Stimulated activated CD8-positive, alpha-beta memory T cell treated with anti-CD3 and anti-CD28 coated beads, Interleukin-7, amount 100 ng/mL, for 1 hour (primary cell): ENCODE results near the gene SLC9C1.

Source experiments
- DNase-seq, 2 donors: peaks; one replicate each; pipeline ENCODE4 v3.0.0-alpha.2; 2020; ENCODE audit warnings: low read depth in 2 of 2

SLC9C1 gene

GRCh38 chr3:112293368-112294321 is at the start of gene SLC9C1:
Gene SLC9C1, minus strand, starts transcription at chr3:112294216. Its CDS starts 7,425 bp downstream, at chr3:112286791.
- DNase-seq: no peak

GRCh38 chr3:112341386-112341785 is 47.4 kb upstream of the SLC9C1 start:
- no peak for DNase-seq

- no peak for DNase-seq
Observed at GRCh38 chr3:112339609-112340008, 45.6 kb upstream of the SLC9C1 start.

DNA sequence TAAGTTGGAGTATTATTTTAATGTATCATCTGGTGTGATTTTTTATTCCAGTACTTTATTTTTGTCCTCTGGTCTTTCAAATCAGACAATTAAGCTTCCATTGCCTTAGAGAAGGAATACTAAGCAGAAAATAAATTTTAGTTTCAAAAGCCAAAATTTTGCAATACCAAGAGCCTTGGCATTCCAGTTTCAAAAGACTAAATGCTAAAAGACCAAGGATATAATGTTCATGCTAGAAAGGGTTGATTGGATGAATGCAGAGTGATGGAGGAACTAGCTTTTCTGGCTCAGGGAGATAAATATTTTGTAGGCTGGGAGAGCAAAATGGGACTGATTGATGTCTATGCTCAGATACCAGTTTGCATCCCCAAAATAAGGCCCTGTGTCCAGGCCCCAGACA is 45.1 kb upstream of the SLC9C1 start:
- DNase-seq: no peak

- no peak for DNase-seq
Observed at GRCh38 chr3:112338727-112339056, 44.7 kb upstream of the SLC9C1 start.

- no peak for DNase-seq
Observed at GRCh38 chr3:112338021-112338726, 44.2 kb upstream of the SLC9C1 start.

DNA sequence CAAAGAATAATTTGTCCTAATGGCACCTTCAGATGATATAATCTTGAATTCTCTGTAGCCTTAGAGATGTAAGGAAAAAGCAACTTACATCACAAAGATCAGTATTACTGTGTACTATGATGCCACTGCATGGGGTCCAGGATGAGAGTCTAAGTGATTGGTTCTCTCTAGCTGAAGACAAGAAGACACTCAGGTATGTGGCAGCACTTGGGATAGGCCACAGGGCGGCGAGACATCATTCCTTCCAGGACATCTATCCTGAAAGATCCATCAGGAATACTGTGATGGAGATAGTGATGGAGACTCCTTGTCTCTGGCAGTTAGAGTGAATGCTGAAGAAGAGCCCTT is 41.4 kb upstream of the SLC9C1 start:
- DNase-seq: no peak

DNA sequence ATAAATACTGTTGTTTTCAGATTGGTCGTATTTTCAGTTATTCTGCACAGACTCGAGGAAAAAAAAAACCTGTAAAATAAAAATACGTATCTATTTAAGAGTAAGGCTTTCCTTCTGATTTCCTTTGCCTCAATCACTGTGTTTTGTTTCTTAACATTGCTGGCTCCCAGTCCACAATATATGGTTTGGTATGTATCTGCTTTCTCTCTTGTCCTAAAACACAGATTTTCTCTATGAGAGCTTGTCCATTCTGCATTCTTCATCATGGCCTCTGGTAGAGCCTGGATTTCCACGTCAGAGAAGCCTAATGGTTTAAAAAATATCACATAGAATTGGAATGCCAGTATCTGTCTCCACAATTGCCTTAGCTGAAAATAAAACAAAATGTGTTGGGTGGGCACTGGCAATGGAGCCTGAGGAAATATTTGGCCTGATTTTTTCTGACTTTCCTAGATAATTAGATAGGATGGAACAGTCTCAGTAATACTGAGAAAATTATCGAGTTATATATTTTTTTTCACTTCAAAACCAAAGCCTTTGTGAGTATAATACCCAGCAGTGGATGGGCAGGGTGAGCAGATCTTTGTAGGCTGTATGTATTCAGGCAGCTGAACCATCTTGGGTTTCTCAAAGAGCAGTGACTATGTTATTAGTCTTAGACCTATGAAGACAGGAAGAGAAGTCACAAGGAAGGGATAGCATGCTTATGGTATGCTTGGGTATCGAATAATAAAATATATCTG is 40.8 kb upstream of the SLC9C1 start:
- no peak for DNase-seq

- no peak for DNase-seq
Observed at GRCh38 chr3:112333381-112334317, 39.6 kb upstream of the SLC9C1 start.

DNA sequence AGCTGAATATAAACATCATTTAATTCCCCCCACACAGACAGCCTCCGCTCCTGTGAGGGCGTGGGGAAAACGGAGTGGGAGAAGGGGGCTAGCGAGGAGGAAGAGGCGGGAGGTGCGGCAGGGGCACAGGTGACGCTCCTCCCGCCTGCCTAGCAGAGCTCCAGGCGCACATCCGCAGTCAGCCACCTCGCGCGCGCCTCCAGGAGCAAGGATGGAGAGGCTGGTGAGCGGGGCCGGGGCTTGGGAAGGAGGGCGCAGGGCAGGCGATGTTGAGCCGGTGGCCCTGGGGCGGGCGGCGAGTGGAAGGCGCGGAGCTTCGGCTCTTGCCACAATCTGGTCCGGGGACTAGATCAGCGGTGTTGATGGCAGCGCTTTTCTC is 39.0 kb upstream of the SLC9C1 start, which contains the start of gene CD200:
TSS of gene CD200 (plus strand) at position 155 of the 379 bp plus-strand sequence. CDS start at position 212, 57 bp downstream.
- DNase-seq: peak in 1 of 2 donors; percentile 5

GRCh38 chr3:112331851-112332250 is 37.8 kb upstream of the SLC9C1 start:
- DNase-seq: no peak

- no peak for DNase-seq
Observed at GRCh38 chr3:112327371-112327951, 33.4 kb upstream of the SLC9C1 start.

DNA sequence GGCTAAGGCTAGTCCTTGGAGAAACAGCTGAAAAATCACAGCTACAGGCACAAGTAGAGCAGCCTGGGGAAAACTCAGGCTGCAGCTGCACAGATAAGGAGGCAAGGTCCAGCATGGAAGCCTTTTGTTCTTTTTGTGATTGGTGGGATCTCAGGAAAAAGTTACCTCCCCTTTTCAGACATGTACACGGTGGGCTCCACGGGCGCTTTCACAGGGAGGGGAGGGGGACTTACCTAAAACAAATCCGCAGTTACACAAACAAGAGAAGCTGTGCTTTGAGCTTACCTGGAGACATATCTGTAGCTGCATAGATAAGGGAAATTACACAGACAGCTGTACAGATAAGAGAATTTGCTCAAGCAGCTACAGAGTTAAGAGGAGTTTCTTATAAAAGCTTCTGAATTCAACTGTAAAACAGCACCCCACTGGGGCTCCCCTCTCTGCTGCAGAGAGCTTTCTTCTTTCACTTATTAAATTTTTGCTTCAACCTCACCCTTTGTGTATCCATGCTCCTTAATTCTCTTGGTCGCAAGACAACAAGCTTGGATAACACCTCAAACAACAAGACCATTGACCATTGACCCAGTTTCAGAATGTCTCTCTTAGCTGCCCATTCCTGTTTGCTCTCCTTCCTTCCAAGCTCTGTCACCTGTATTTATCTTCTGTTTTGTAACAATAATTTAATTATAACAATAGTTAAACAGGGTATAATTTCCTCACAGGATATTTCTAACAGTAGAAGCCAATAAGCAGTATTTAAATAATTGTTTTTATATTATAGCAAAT is 28.0 kb upstream of the SLC9C1 start:
- no peak for DNase-seq

GRCh38 chr3:112320691-112321090 is 26.7 kb upstream of the SLC9C1 start:
- no peak for DNase-seq

DNA sequence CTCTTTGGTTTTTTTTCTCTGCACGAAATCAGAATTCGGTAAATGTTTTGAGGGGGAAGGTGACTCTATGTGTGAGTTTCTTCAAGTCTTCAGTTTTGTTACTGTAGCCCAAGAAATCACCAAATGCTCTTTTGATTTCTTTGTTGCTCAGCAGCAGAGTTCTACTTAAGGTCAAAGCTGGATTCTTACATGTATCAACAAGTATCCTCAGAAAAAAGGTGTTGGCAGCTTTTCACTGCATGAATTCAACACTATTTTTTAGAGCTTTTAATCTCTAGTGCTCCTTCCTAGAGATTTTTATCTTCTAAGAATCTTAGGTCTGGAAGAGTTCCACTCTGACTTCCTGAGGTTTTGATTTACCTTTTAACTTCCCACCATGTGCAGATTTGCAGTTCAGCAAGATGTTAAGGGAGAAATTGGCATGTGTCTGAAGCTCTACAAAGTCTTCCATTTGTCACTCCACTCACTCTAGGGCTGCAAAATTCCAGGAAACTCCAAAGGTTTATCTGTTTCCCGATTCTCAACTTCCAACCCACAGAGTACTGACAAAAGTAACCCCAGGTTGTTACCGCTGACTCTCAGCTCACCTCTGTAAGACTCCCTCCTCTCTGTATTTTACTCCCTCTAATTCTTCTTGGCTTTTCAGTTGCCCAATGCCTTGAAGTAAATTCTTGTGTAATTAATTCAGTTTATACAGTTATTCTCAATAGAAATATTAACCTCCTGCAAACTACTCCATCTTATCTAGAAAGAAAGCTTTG is 25.7 kb upstream of the SLC9C1 start:
- DNase-seq: no peak

DNA sequence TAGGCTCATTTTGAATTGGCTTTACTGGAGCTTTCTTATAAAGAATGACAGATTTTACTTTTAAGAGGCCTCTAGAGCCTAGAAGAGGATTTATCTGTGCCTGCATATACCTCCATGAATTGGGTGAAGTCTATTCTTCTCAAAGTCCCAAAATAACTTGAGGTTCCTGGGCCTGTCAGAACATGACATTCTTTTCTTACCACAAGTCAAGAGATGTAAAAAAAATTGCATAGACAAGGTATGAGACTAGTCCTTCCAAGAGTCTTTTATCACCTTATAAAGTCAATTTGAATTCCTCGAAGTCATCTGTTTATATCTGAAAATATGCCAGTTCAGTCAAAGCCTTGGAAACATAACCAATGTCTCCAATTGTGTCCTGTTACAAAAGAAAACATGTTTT is 21.8 kb upstream of the SLC9C1 start:
- no peak for DNase-seq

DNA sequence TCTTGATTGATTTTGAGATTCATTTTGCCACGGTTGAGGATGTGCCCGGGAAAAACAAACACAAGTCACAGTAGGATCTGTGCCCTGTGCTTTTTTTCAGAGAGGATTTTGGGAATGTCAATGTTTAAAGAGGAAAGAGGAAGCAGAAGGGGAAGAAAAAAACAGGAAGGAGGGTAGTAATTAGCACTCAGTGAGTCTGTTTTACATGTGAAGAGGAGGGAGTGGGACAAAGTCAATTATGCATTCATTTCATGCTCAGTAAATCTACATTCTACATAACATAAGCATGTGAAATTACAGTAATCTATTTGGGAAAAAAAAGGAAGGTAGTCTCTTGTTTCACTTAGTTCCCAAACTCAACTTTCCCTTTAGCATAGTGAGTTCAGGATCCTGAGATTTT is 20.6 kb upstream of the SLC9C1 start:
- no peak for DNase-seq

- DNase-seq: no peak
Observed at GRCh38 chr3:112308151-112308911, 14.3 kb upstream of the SLC9C1 start.

DNA sequence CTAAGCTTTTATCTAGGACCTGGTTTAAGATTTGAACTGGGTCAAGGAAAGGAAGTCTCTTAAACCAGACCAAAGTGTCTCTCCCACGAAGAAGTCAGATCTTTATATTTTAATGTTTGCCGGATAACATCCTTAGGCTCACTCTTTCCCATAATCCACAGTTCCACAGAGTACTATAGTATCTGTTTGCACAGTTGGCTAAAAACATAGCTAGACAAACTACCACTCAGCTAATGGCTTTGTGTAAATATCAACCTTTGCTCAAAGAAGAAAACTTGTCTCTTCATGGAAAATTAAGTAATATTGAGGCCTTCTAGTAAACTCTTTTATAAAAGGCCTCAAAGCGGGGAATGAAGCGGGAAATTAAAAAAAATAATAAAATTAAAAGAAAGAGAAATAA is 13.5 kb upstream of the SLC9C1 start:
- DNase-seq: no peak
